Occipital lobe (tissue), 2 donors: ENCODE results near the gene FBP2. TPM values are rescaled to one million over a fixed set of nuclear protein-coding genes. Genes with fewer than 3 reads are reported as not detected.

Source experiments
- DNase-seq: peaks from one replicate; lab custom pipeline; 2025; lab: John Stamatoyannopoulos, UW
- total RNA-seq: library from RNA; depleted of rRNA; stranded (reverse); fragments of >200 nt; gene quantifications from one replicate; pipeline ENCODE4 v1.2.3, GENCODE V29; 2014

Gene FBP2
- total RNA-seq = not detected

- no peak for DNase-seq
Observed at GRCh38 chr9:94593459-94594345, at the start of gene FBP2. FBP2 (minus strand) TSS chr9:94593824; CDS start chr9:94593726, 98 bp downstream.

GRCh38 chr9:94643176-94643575, 49.6 kb upstream of the FBP2 start:
- no peak for DNase-seq

- no peak for DNase-seq
Observed at GRCh38 chr9:94642501-94642900, 48.9 kb upstream of the FBP2 start.

GRCh38 chr9:94639999-94640376, 46.4 kb upstream of the FBP2 start:
- DNase-seq = no peak

- no peak for DNase-seq
Observed at GRCh38 chr9:94639061-94639998, 45.7 kb upstream of the FBP2 start, which contains the start of gene FBP1. FBP1 (minus strand) TSS chr9:94639518; CDS start chr9:94639310, 208 bp downstream.

GRCh38 chr9:94638335-94639060, 44.9 kb upstream of the FBP2 start:
- no peak for DNase-seq

GRCh38 chr9:94632737-94633136, 39.1 kb upstream of the FBP2 start:
- DNase-seq = no peak

- no peak for DNase-seq
Observed at GRCh38 chr9:94631599-94631998, 38.0 kb upstream of the FBP2 start.

- DNase-seq = no peak
Observed at GRCh38 chr9:94630833-94631232, 37.2 kb upstream of the FBP2 start.

- no peak for DNase-seq
Observed at GRCh38 chr9:94630281-94630680, 36.7 kb upstream of the FBP2 start.

GRCh38 chr9:94627287-94627686, 33.7 kb upstream of the FBP2 start:
- no peak for DNase-seq

- DNase-seq = no peak
Observed at GRCh38 chr9:94625835-94626234, 32.2 kb upstream of the FBP2 start.

GRCh38 chr9:94624629-94625028, 31.0 kb upstream of the FBP2 start:
- DNase-seq = no peak

- no peak for DNase-seq
Observed at GRCh38 chr9:94623253-94623652, 29.6 kb upstream of the FBP2 start.

- no peak for DNase-seq
Observed at GRCh38 chr9:94622087-94622800, 28.6 kb upstream of the FBP2 start.

- no peak for DNase-seq
Observed at GRCh38 chr9:94619026-94619425, 25.4 kb upstream of the FBP2 start.

- DNase-seq = no peak
Observed at GRCh38 chr9:94613003-94613402, 19.4 kb upstream of the FBP2 start.

- no peak for DNase-seq
Observed at GRCh38 chr9:94612071-94612470, 18.4 kb upstream of the FBP2 start.

- DNase-seq = no peak
Observed at GRCh38 chr9:94611638-94612068, 18.0 kb upstream of the FBP2 start.

GRCh38 chr9:94610181-94610606, 16.6 kb upstream of the FBP2 start:
- no peak for DNase-seq

GRCh38 chr9:94607423-94607691, 13.7 kb upstream of the FBP2 start:
- DNase-seq = no peak
